HUDEP-2 (cell line): ENCODE data around the gene MTMR12.
A peak's percentile ranks its signal among the peaks of the same experiment; 100 is the strongest.
"Not testable (repeated sequence)": the region's sequence is repeated elsewhere in the genome, so short reads cannot be mapped to it uniquely, and the experiment has no call there.

ENCODE experiments used
- DNase-seq, 76 experiments: peaks; one replicate each; lab custom pipeline; 2025; ENCODE audit not compliant: unreplicated experiment in 76 of 76; lab: John Stamatoyannopoulos, UW

The MTMR12 gene

DNA sequence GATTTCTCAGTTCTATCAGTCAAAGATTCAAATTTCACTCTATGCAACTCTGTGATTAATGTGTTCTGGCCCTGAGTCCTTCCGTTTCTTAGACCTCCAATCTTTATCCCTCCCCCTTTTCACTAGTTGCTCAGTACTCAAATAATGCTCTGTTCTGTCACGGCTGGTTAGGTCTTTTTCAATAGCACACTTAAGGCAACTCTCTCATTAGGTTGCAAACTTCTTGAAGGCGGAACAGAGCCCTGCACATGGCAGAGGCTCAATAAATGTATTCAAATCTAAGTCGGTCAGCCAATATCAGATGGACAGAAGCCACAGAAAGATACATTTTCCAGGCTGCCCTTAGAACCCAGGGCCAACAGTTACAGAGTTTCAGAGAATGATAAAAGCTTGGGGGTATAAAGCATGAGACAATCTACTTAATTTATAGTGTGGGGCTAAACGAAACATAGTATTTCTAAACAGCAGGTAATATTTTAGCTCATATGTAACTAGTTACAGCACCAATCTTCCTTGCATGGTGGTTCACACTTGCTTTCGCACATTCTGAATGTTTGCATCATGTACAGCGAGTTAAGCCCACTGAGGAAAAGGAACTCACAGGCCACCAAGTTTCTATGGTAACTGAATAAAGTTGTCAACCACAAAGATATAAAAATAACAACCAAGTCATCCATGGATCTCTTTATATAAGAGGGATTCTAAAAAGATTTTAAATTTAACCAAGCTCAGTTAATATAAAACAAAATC lies 71.5 kb downstream of the MTMR12 start:
- no peak for DNase-seq

DNA sequence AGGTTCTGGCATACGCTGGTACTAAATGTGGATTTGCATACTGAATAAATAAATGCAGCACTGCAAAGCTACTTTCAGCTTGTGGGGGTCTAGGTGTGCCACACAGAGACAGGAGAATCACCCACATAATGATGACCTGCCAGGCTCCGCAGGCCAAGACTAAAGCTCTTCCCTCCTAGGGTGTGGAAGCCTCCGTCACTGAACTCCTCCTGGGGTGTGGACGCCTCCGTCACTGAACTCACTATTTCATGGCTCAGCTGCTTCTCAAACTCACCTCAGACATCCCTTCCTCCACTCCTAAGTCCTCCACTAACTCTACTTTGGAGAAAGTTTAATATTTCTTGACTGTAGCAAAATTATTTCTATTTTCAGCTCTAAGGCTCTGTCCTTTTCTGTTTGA lies 73.4 kb downstream of the MTMR12 start:
- DNase-seq = no peak

DNA sequence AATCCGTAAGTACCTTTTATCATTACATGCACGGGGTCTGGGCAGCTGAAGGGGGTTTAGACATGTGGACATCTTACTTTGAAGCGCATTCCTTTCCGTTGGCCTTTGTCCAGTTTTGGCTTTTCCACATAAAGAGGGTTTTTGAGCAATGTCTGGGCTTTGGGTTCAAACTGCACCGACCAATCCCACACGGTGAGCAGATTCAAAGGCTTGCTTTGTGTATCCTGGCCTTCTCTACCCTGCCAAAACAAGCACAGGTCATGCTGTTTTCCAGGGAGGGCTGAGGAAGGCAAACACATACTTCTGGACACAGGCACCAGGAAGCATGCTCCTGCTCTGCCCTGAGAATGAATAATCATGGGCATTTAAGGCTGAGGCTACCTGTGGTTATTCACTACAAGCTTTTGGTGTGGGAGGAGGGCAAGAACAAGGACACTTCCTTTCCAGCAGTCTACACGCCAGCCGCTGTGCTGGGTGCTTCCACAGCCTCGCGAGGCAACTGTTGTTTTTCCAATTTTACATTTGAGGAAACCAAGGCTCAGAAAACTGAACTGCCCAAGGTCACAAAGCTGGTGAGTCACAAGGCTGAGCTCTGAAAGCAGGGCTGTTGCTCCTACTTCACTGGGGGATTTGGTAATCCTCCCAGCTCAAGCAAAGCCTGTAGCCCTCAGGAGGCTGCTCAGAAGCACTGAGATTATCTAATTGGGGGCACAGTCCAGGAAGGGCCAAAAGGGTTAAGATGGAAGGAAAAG lies 78.9 kb downstream of the MTMR12 start:
- DNase-seq = no peak

DNA sequence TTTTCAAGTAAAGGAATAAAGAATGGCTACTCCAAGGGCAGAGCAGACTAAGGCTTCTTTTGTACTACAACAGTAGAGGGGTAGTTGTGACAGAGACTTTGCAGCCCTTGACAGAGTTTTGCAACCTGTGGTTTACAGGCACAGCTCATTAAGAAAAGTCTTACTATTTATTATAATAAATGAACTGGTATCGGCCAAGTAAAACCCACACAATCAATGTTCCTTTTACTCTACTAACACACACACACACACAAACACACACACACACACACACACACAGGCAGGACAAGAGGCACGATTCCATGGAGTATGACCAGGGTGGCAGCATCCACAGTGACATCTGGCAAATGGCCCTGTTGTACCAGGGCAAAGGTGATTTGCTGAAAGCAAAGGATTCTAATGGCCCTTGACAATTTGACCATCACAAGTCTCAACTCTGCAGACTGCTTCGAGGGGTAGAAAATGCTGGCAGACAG lies 79.5 kb downstream of the MTMR12 start:
- no peak for DNase-seq

DNA sequence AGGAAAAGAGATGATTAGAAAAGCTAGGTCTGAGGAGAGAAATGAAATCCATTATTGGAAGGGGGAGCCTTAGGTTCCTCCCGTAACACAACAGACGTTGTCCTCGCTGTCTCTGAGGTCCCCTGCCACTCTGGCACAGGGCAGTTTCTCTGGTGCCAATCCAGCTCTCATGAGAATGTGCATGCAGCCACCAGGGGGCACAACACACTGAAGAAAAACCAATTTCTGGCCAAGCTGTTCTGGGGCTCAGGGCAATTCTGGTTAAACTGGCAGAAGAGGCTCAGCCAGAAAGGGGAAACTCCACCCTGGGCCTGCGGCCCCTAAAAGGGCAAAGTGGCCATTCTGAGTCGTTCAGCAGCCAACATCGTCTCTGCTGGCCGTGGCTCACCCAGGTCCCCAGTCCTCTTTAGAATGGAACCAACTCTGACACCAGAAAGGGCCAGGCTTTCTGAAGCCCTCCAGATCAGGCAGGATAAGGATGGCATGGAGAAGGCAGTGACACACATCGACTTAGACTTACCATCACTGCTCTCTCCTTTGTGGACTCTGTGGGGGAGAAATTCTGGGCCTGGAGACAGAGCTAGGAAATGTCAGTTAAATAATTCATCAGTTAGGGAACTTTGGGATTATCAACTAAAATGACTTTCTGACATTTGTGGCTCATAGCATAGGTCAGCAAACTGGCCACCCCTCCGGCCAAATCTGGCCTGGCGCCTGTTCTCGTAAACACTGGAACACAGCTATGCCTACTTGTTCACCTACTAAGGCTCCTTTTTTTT lies 80.1 kb downstream of the MTMR12 start:
- peak in 71 of 76 experiments; percentile 3 to 79 (median 58) for DNase-seq

DNA sequence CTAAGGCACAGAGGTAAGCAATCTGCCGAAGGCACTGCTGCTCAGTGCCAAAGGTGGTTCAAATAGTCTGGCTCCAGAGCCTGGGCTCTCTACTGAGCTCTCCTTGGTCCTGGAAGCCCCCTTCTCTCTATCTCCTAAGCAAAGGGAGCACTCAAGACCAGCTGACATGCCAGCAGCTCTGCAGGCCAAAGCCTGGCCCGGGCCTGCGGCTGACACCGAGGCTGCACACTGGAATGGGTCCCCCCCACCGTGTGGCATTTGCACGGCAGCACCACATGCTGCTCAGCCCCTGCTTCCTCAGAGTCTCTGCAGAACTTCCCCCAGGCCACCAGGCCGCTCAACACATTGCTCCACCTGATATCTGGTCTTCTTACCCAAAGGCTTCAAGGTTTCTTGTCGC lies 80.8 kb downstream of the MTMR12 start:
- DNase-seq = no peak

DNA sequence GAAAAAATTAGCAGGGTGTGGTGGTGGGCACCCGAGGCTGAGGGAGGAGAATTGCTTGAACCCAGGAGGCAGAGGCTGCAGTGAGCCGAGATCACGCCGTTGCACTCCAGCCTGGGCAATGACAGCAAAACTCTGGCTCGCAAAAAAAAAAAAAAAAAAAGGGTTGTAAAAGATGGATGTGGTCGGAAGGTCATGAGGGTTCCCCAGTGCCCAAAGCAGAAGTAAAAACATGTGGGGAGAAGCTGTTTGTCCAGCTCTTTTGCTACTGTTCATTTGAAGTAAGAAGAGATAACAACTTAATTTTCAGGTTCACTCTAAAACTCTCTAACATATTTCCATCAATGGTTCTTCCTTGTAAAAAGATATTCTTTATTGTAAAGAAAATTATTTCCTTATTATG lies 81.5 kb downstream of the MTMR12 start:
- DNase-seq = no peak

DNA sequence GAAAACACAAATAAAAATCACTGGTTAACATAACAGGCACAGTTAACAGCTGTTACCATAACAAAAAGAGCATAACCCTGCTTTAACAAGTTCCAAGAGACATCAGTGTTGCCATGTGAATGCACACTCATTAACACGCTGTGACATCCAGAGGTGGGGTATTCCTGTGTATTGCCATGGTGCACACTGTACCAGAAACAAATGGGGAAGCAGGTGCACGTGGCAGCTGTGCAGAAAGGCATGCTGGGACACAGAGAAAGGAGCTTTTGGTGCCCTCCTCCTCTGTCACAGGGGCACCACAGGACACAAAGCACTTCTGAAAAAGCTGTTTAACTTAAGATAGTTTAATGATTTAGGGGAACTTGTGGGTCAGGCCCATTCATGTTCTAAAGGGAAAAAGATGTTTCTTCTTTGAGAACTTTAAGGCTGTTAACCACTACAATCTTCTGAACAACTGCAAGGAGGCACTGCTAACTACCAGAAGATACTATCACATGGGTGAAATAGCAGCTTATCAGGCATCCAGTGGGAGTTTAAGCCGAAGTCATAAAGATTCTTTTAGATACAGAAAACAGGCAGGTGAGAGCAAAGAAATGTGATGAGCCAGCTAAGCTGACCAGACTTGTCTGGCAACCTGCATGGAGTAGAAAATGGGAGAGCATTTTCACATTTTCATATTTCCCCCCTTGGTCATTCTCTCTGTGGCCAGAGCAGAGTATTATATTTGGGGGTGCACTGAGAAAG lies 82.2 kb downstream of the MTMR12 start:
- no peak for DNase-seq

DNA sequence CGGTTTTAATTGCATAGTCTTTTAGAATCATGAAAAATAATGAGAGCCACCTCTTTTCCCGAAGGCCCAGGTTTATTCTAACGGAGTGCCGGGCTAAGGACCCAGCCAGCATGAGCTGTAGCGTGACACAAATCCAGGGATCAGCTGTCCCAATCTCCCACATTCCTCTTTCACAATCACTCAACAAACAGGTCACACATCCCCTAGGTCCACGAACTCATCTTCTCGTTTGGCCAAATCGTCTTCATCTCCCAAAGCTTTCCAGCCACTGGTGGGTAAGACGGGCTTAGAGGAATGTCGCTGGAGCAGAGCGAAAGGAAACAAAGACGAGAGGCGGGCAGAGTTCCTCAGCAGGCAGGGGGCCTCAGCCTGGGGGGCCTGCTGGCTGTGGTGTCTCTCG lies 83.2 kb downstream of the MTMR12 start:
- no peak for DNase-seq

DNA sequence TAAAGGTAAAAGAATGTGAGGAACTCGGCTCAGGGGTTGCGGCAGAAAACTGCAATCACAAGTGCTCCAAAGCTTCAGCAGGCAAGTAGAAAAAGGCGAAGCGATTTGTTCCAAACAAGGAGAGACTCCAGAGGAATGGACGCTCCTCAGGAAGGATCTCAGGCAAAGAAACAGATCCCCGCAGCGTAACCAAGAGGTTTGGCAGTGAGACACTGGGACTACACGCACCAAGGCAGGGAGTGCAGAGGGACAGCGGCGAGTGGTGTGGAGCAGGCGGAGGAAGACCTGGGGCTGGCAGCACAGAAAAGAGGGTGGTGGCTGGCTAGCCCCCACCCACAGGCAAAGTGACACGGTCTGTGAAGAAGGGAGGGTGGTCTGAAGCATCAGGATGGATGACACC lies 83.9 kb downstream of the MTMR12 start:
- DNase-seq = no peak

DNA sequence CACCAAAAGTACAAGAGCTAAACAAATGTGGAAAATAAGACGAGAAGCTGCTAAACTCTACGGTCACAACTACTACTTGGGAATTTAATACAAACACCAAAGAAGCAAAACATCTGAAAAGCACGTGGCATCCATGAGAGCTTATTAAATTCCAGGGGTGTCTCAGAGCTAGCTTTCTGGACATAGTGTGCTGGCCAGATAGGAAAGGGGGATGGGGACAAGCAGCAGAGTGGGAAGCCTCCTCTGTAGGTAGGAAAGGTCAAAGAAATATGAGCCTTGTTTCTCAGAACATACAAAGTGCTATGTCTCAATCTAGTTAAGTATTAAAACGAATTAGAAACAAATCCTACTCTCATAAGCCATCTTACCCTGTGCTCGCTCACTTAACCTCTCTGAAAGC lies 87.3 kb downstream of the MTMR12 start:
- no peak for DNase-seq

DNA sequence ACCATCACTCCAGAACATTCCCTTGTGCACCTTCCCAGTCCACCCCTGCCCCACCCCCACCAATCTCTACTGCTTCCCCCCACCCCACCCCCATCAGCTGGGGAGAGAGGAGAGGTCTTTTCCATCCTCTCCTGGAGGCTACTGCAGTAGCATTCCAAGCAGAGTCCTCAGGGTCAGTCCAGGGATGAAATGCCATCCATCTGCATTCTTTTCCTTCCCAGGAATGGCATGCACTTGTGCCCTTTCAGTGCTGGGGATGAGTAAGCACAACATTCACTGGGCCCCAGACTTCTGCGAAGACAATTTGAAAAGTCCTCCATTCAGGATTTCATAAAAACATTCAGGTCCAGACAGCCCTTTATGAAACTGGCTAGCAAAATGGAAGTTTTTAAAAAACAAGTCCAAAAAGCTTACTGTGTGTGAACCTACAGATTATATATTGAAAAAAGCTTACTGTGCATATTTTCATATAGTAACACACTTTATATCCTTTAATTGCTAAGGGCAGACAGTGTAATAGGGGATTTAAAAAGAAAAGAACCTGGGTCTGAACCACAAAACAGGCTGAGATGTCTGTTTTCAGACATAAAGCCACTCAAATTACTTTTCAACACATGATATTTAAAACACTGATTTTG lies 88.6 kb downstream of the MTMR12 start:
- DNase-seq = no peak

DNA sequence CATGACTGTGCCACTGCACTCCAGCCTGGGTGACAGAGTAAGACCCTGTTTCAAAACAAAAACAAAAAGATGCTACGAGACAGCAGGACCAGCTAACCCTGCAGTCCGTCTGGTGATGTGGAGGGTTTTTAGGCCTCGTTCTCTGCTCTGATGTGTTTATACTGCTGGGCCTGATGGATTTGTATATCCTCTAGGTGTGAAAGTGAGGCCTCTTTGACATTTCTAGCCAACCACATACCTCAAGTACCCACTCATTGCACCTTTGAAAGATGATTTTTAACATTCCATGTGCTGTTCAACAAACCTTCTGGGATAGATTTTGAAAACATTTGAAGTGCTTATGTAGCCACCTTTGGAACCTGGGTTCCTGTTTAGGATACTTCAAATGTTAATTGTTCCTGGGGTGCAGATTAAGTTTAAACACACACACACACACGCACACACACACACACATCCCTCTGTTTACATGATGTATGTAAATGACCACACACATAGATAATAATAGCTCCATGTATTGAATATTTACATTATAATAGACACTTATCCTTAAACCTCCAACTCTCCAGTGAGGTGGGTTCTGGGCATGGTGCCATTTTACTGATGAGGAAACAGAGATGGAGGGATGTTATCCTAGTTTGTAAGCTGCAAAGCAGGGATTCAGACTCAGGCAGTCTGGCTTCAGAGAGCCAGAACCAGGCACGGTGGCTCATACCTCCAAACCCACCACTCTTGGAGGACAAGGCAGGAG lies 89.8 kb downstream of the MTMR12 start:
- no peak for DNase-seq

DNA sequence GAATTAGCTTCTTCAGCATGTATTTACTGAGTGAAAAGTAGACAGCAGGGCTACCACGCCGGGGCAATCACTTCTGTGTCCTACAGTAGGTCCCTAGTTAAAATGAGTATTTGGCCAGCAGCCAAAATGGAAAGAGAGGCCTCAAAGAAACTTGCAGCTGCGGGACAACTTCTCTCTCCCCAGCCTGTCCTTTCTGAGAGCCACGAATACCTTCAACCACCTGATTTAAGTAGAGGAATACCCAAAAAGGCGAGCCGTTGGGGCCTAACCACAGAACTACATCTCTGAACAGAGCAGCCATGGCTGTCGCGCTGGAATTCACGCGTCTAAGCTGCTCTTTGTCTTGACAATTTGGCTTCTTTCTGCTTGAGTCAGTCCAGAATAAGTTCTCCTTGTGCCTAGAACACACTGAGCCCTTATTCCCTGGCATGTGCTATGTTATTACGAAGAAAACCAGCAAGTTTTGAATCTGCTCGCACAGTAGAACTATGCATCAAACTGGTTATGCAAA lies 94.8 kb downstream of the MTMR12 start:
- DNase-seq = peak in 3 of 76 experiments; percentile 2 to 23 (median 11)

DNA sequence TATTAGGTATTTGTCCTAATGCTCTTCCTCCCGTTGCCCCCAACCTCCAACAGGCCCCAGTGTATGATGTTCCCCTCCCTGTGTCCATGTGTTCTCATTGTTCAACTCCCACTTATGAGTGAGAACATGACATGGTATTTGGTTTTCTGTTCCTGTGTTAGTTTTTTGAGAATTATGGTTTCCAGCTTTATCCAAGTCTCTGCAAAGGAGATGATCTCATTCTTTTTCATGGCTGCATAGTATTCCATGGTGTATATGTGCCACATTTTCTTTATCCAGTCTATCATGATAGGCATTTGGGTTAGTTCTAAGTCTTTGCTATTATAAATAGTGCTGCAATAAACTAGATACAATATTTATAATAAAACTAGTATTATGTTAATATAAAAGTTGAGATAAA lies 98.4 kb downstream of the MTMR12 start:
- DNase-seq = not testable (repeated sequence)

DNA sequence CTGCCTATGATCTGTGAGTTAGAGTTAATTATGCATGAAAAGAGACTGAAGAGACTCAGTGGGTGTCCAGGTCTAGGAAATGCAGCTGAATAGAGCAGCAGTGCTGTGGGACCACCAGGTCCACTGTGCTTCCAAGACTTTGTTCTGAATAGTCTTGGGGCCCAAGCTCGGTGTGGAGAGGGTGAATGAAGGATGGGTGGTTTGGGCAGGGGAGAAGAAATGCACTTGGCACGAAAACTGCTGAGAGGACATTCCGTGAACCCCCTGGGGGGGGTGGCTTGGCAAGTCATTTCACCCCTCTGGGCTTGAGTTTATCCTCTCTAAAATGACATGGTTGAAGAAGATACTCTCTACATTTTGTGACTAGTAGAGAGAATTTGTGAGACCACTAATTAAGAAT lies 102.6 kb downstream of the MTMR12 start:
- DNase-seq = no peak

DNA sequence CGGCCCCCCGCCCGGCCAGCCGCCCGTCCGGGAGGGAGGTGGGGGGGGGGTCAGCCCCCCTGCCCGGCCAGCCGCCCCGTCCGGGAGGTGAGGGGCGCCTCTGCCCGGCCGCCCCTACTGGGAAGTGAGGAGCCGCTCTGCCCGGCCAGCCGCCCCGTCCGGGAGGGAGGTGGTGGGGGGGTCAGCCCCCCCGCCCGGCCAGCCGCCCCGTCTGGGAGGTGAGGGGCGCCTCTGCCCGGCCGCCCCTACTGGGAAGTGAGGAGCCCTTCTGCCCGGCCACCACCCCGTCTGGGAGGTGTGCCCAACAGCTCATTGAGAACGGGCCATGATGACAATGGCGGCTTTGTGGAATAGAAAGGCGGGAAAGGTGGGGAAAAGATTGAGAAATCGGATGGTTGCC lies 103.9 kb downstream of the MTMR12 start:
- DNase-seq = not testable (repeated sequence)

DNA sequence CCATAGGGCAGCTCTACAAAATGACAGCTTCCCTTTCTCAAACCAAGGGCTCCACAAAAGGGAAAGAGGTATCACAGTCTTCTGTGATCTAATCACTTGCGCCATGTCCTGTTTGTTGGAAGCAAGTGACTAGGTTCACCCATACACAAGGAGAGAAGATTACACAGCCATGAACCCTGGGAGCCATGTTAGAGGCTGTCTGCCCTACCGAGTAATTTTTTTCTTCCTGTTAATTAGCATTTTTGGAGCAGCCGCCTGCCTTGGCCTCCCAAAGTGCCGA lies 105.4 kb downstream of the MTMR12 start:
- no peak for DNase-seq

DNA sequence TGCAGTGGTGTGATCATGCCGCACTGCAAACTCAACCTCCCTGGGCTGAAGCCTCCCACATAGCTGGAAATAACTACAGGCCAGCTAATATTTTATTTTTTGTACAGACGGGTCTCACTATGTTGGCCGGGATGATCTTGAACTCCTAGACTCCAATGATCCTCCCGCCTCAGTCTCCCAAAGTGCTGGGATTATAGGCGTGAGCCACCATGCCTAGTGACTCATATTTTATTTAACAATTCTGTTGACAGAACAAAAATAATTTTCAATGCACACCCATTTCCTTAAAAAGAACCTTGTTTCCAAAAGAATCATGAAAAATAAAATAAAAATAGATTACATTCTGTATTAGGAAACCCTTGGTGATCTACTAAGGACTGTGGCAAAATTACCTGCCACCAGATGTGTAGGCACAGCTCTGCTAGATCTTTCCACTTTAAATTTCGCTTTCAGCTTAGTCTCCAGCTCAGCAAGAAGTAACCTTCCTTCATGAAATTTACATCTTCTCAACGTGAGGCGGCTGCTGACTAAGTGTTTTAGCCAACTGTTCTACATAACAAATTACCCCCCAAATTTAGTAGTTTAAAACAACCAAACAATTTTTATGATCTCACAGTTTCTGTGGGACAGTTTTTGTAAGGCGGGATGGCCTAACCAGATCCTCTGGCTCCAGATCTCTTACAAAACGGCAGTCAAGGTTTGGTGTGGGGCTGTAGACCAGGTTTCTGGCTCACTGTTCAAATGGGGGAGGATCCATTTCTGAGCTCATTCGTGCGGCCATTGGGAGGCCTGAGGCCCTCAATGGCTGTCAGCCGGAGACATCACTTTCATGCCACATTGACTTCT lies 106.0 kb downstream of the MTMR12 start:
- DNase-seq = no peak
